Measurements from ENCODE around the gene ZNF423.

The ZNF423 gene

DNA sequence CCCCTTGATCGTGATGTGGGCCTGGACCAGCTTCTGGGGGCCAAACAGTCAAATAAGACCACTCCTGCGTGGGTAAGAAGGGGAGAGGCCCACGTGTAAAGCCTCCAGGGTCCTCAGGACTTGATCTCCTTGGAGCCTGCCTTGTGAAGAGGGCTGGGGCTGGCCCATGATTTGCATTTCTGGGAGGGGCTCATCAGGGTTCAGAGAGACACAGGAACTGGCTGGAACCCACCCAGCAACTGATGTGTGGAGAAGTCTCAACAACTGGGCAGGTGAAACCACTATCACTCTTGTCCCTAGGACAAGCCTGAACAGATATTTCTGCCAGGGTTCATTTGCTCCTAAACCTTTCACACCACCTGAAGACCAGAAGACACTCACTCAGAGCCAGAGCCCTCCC is 214.7 kb downstream of the ZNF423 start:
- Histone ChIP-seq H3K9me3 (ENCODE audit: control insufficient read depth, insufficient read depth, low read length) (no peaks in the 10 kb centered on the region; the same call in 1 of the 2 replicates), H3K79me2 (ENCODE audit: control insufficient read depth, low read length) (no peaks in the 10 kb centered on the region), H3F3A (ENCODE audit: control insufficient read depth, insufficient read depth) (no peaks in the 10 kb centered on the region), H3K4me1 (ENCODE audit: control insufficient read depth, low read length) (no peaks in the 10 kb centered on the region), H3K4me3 (ENCODE audit: low read length) (no peak overlapping the region), H3K27ac (ENCODE audit: low read depth, low read length) (no peak overlapping the region), H3K9me2 (replicated peaks; ENCODE audit: control insufficient read depth, low read length) (no peaks in the 10 kb centered on the region), H4K20me1 (ENCODE audit: control insufficient read depth, insufficient read depth, low read depth, low read length) (no peaks in the 10 kb centered on the region), H3K27me3 (ENCODE audit: control insufficient read depth, low read length) (no peaks in the 10 kb centered on the region), H3K4me2 (ENCODE audit: low read length) (no peak overlapping the region), H3K36me3 (ENCODE audit: control insufficient read depth, low read length) (no peaks in the 10 kb centered on the region)
- no peak for TF ChIP-seq EZH2phosphoT487 (IDR thresholded peaks at IDR 0.05; ENCODE audit: borderline replicate concordance, low read length)

DNA sequence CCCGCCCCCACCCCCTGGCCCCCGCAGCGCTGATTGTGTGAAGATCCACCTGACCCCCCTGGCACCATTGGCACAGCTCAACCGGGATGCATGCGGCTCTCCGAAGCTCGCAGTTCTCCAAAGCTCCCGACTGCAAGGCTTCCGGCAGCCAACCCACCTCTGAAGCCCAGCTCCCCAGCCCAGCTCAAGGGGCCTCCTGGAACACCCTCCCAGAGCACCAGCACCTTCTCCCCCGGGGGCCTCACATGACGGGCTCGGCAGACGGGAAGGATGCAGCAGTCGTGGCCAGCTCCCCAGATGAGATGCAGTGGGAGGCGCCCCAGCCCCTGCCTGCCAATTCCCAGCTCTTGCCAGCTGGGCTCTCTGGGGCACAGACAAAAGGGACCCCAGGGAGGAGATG is 215.3 kb downstream of the ZNF423 start:
- Histone ChIP-seq H3K4me3 (ENCODE audit: low read length) (no peak overlapping the region), H3K36me3 (ENCODE audit: control insufficient read depth, low read length) (no peaks in the 10 kb centered on the region), H3K79me2 (ENCODE audit: control insufficient read depth, low read length) (no peaks in the 10 kb centered on the region), H3K27ac (ENCODE audit: low read depth, low read length) (no peak overlapping the region), H3K4me2 (ENCODE audit: low read length) (no peak overlapping the region), H3K4me1 (ENCODE audit: control insufficient read depth, low read length) (no peaks in the 10 kb centered on the region), H3F3A (ENCODE audit: control insufficient read depth, insufficient read depth) (no peaks in the 10 kb centered on the region), H3K9me2 (replicated peaks; ENCODE audit: control insufficient read depth, low read length) (no peaks in the 10 kb centered on the region), H3K9me3 (ENCODE audit: control insufficient read depth, insufficient read depth, low read length) (no peaks in the 10 kb centered on the region), H3K27me3 (ENCODE audit: control insufficient read depth, low read length) (no peaks in the 10 kb centered on the region), H4K20me1 (ENCODE audit: control insufficient read depth, insufficient read depth, low read depth, low read length) (no peaks in the 10 kb centered on the region)
- TF ChIP-seq EZH2phosphoT487 (IDR thresholded peaks at IDR 0.05; ENCODE audit: borderline replicate concordance, low read length), result no peak
- TF ChIP-seq, protein P1, sequence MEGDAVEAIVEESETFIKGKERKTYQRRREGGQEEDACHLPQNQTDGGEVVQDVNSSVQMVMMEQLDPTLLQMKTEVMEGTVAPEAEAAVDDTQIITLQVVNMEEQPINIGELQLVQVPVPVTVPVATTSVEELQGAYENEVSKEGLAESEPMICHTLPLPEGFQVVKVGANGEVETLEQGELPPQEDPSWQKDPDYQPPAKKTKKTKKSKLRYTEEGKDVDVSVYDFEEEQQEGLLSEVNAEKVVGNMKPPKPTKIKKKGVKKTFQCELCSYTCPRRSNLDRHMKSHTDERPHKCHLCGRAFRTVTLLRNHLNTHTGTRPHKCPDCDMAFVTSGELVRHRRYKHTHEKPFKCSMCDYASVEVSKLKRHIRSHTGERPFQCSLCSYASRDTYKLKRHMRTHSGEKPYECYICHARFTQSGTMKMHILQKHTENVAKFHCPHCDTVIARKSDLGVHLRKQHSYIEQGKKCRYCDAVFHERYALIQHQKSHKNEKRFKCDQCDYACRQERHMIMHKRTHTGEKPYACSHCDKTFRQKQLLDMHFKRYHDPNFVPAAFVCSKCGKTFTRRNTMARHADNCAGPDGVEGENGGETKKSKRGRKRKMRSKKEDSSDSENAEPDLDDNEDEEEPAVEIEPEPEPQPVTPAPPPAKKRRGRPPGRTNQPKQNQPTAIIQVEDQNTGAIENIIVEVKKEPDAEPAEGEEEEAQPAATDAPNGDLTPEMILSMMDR (IDR thresholded peaks at IDR 0.05; ENCODE audit: low read depth, low read length, poor library complexity, severe bottlenecking), result no peak

DNA sequence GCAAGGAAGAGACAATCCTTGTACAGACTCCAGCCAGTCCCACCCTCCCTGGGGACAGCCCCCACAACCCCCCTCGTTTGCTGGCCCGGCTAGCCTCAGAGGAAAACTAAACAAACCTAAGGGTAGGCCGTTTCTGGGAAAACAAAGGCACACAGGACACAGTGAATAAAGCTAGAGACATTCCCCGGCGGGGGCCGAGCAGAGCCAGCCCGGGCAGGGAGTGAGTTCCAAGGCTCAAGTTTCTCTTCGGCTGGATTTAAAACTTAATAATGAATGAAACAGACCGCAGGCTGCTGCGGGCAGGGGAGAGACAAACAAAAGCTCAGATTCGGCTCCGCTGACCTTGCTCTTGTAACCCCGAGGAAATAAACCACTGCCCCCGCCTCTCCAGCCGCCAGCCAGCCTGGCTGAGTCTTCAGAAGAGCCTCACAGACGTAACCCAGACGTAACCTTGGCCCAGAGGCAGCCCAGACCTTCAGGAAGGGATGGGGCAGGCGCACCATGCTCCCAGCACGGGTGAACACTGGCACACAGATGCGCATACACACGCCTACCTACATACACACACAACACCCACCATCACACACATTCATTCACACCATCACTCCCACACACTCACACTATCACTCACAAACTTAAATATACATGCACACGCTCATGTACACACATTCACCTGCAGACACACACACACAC is 216.0 kb downstream of the ZNF423 start:
- Histone ChIP-seq H3K9me3 (ENCODE audit: control insufficient read depth, insufficient read depth, low read length) (no peaks in the 10 kb centered on the region), H3K27me3 (ENCODE audit: control insufficient read depth, low read length) (no peaks in the 10 kb centered on the region), H3K4me1 (ENCODE audit: control insufficient read depth, low read length) (no peaks in the 10 kb centered on the region), H3K27ac (ENCODE audit: low read depth, low read length) (no peak overlapping the region), H3K4me2 (ENCODE audit: low read length) (no peak overlapping the region), H3F3A (ENCODE audit: control insufficient read depth, insufficient read depth) (no peaks in the 10 kb centered on the region), H3K9me2 (replicated peaks; ENCODE audit: control insufficient read depth, low read length) (no peaks in the 10 kb centered on the region), H4K20me1 (ENCODE audit: control insufficient read depth, insufficient read depth, low read depth, low read length) (no peaks in the 10 kb centered on the region), H3K79me2 (ENCODE audit: control insufficient read depth, low read length) (no peaks in the 10 kb centered on the region), H3K4me3 (ENCODE audit: low read length) (no peak overlapping the region), H3K36me3 (ENCODE audit: control insufficient read depth, low read length) (no peaks in the 10 kb centered on the region)
- no peak for TF ChIP-seq EZH2phosphoT487 (IDR thresholded peaks at IDR 0.05; ENCODE audit: borderline replicate concordance, low read length)
- TF ChIP-seq, protein P1 (IDR thresholded peaks at IDR 0.05; ENCODE audit: low read depth, low read length, poor library complexity, severe bottlenecking), result no peak

Measured in DOHH2 (cell line).